Hepatocyte (in vitro differentiated cells): Measurements from ENCODE around the gene OLFML1. TPM values are rescaled to one million over a fixed set of nuclear protein-coding genes. Genes with fewer than 3 reads are reported as not detected.

Experiments
- DNase-seq: peaks from one replicate; pipeline ENCODE4 v3.0.0-alpha.2; 2016; ENCODE audit warnings: low spot score
- H2AFZ ChIP-seq: fragments of 200-600 bp; sonication (generic); 2 replicates; pipeline ENCODE4 v1.6.0; 2016; ENCODE audit warnings: antibody characterized with exemption, mild to moderate bottlenecking
- H3K27ac ChIP-seq: fragments of 200-600 bp; sonication (generic); 2 replicates; pipeline ENCODE4 v1.5.1; 2016; ENCODE audit warnings: mild to moderate bottlenecking
- H3K27me3 ChIP-seq: fragments of 200-600 bp; sonication (generic); 2 replicates; pipeline ENCODE4 v1.6.1; 2016
- H3K36me3 ChIP-seq: fragments of 200-600 bp; sonication (generic); replicated peaks from 2 replicates; pipeline ENCODE4 v1.5.1; 2016; ENCODE audit warnings: low read depth; ENCODE audit not compliant: insufficient read depth
- H3K4me1 ChIP-seq: fragments of 200-600 bp; sonication (generic); 2 replicates; pipeline ENCODE4 v1.5.1; 2016; ENCODE audit warnings: mild to moderate bottlenecking, moderate library complexity; ENCODE audit not compliant: insufficient read depth
- H3K4me2 ChIP-seq: fragments of 200-600 bp; sonication (generic); 2 replicates; pipeline ENCODE4 v1.6.0; 2016
- H3K4me3 ChIP-seq: fragments of 200-600 bp; sonication (generic); 2 replicates; pipeline ENCODE4 v1.5.1; 2016; ENCODE audit warnings: mild to moderate bottlenecking
- H3K79me2 ChIP-seq: fragments of 200-600 bp; sonication (generic); 2 replicates; pipeline ENCODE4 v1.6.0; 2017; ENCODE audit warnings: mild to moderate bottlenecking
- H3K9me2 ChIP-seq: fragments of 200-600 bp; sonication (generic); replicated peaks from 2 replicates; pipeline ENCODE4 v1.6.0; 2017; ENCODE audit warnings: mild to moderate bottlenecking; ENCODE audit not compliant: insufficient read depth
- H3K9me3 ChIP-seq: fragments of 200-600 bp; sonication (generic); 2 replicates; pipeline ENCODE4 v1.5.1; 2016; ENCODE audit warnings: low read depth, mild to moderate bottlenecking
- H4K20me1 ChIP-seq: fragments of 200-600 bp; sonication (generic); 2 replicates; pipeline ENCODE4 v1.6.0; 2016; ENCODE audit warnings: mild to moderate bottlenecking; ENCODE audit not compliant: insufficient read depth, poor library complexity, severe bottlenecking
- EZH2 ChIP-seq: fragments of 200-600 bp; sonication (generic); IDR thresholded peaks from 2 replicates; pipeline ENCODE4 v1.6.1; 2016; ENCODE audit warnings: antibody characterized with exemption, mild to moderate bottlenecking, borderline replicate concordance
- EZH2phosphoT487 ChIP-seq: fragments of 200-600 bp; sonication (generic); IDR thresholded peaks from one replicate; pipeline ENCODE4 v1.6.1; 2018; ENCODE audit warnings: antibody characterized with exemption, mild to moderate bottlenecking, low read depth, moderate library complexity; ENCODE audit not compliant: unreplicated experiment, severe bottlenecking
- WGBS: methylation state at CpG from one replicate; pipeline ENCODE4 v1.1.6; 2016; ENCODE audit warnings: low lambda C conversion rate; ENCODE audit errors: missing lambda C conversion rate; 5-methylcytosine and 5-hydroxymethylcytosine counted together
- polyA plus RNA-seq: library from polyadenylated mRNA; unstranded; fragments of >200 nt; fragmentation: Nextera tagmentation; extraction: Ambion mirVana; gene quantifications from 2 replicates; pipeline ENCODE4 v1.2.1, GENCODE V29; 2016
- total RNA-seq: library from RNA; depleted of rRNA; stranded (reverse); fragments of >200 nt; gene quantifications from 2 replicates; pipeline ENCODE4 v1.2.3, GENCODE V29; 2014
- TF ChIP-seq, protein P1 (sequence below): fragments of 200-600 bp; sonication (generic); IDR thresholded peaks from 2 replicates; pipeline ENCODE4 v1.5.1; 2016; ENCODE audit warnings: antibody characterized with exemption, mild to moderate bottlenecking; ENCODE audit not compliant: poor library complexity

The OLFML1 gene
- total and polyA plus RNA-seq, 2 experiments from 2014 or later = 9.3 to 10.9 TPM

DNA sequence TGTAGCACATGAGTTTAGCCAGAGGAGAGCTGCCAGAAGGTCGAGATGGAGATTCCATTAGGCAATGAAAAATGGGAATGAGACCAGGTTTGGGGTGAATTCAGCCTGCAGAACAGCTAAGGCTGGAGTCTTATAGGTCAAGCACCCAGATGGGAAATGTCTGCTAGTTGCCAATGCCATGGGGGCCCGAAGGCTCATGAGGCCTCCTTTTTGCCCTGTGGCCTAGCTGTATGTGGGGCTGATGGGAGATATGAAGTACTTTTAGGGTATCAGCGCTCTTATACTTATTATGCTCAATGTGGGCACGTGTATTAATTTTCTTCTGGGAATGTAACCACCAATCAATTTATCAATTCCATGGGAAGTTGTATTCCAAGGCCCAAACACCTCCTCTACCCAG is 37.2 kb downstream of the OLFML1 start:
- Histone ChIP-seq H4K20me1 (no peaks in the 10 kb centered on the region), H3K27ac (no peak overlapping the region), H2AFZ (no peak overlapping the region), H3K36me3 (no peaks in the 10 kb centered on the region), H3K4me1 (peaks cover 9% of the 10 kb centered on the region), H3K9me2 (no peaks in the 10 kb centered on the region), H3K27me3 (no peaks in the 10 kb centered on the region), H3K79me2 (peaks cover 59% of the 10 kb centered on the region), H3K9me3 (no peaks in the 10 kb centered on the region), H3K4me2 (no peak overlapping the region), H3K4me3 (no peak overlapping the region)
- 94% methylated on average over 4 of the region's 4 CpGs for WGBS
- no peak for DNase-seq
- TF ChIP-seq EZH2 = no peak
- no peak for TF ChIP-seq EZH2phosphoT487
- TF ChIP-seq, protein P1, sequence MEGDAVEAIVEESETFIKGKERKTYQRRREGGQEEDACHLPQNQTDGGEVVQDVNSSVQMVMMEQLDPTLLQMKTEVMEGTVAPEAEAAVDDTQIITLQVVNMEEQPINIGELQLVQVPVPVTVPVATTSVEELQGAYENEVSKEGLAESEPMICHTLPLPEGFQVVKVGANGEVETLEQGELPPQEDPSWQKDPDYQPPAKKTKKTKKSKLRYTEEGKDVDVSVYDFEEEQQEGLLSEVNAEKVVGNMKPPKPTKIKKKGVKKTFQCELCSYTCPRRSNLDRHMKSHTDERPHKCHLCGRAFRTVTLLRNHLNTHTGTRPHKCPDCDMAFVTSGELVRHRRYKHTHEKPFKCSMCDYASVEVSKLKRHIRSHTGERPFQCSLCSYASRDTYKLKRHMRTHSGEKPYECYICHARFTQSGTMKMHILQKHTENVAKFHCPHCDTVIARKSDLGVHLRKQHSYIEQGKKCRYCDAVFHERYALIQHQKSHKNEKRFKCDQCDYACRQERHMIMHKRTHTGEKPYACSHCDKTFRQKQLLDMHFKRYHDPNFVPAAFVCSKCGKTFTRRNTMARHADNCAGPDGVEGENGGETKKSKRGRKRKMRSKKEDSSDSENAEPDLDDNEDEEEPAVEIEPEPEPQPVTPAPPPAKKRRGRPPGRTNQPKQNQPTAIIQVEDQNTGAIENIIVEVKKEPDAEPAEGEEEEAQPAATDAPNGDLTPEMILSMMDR = no peak

DNA sequence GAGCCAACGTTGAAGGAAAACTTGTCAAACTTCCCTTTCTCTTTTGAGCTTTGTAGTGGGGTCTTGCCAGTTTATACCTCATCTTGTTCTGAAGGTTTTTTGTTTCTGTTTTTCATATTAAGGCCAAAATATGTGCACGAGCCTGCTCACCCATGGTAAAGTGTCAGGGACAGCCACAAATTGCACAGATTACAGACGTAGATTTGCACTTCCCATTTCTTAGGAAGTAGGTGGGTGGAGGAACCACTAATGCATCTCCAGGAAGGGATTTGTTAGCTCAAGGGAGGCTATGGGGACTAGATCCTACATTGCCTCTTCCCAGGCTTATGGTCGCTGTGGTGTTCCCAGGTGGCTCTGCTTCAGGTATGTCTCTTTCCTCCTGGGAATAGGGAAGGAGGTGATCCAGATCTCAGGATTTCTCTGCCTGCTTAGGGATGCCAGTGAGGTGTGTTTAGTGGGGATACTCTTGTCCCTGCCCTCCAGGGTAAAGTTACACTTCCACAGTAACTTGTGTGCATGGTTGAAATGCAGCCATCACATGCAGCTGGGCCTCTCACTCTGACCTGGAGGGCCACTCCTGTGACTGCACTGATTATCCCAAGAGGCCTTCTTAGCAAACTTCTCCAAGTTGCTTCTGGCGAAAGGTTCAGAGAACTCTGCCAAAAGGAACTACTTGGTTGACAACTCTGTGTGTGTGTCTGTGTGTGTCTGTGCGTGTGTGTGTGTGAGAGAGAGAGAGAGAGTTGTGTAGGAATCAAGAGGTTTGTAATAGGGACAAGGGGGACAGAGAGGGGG is 38.3 kb downstream of the OLFML1 start:
- Histone ChIP-seq H3K27ac (peak overlapping the region; percentile 40), H2AFZ (no peak overlapping the region), H3K9me3 (no peaks in the 10 kb centered on the region), H3K4me2 (no peak overlapping the region), H3K79me2 (peaks cover 51% of the 10 kb centered on the region), H4K20me1 (no peaks in the 10 kb centered on the region), H3K9me2 (no peaks in the 10 kb centered on the region), H3K27me3 (no peaks in the 10 kb centered on the region), H3K4me3 (no peak overlapping the region), H3K4me1 (peaks cover 9% of the 10 kb centered on the region), H3K36me3 (no peaks in the 10 kb centered on the region)
- WGBS = 87% methylated on average over 6 of the region's 6 CpGs
- TF ChIP-seq, protein P1 = no peak
- TF ChIP-seq EZH2phosphoT487 = no peak
- TF ChIP-seq EZH2 = no peak
- DNase-seq = no peak

DNA sequence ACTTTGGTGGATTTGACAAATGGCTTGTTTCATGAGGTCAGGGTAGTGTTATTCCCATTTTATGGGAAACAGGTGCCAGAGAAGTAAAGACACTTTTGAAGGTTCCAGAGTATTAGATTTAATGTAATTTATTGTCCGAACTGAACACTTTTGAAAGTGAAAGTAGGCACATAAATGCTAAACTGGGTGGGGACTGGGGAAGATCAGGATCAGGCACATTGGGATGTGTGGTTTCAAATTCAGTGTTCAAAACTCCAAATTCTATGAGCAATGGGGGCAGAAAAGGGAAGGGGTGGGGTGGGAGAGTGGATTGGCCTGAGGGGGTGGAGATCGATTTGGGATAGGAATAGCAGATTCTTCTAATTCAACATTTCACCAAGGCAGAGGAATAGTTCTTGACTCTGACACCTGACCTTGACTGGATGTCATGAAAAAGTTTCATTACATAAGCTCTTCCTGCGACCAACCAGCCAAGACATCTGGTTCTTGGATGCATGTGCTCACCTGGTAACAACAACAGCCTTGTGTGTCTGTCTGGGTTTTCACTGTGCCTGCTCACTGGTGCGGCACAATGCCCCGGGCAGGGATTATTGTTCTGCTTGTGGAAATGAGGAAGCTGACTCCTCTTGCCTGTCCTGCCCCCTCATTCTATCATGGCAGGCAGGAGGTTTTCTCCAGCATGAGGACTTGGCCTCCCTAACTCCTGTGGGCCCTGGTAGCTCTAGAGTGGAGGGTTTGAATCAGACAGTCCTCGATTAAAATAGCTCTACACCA is 39.3 kb downstream of the OLFML1 start:
- 94% methylated on average over 6 of the region's 6 CpGs for WGBS
- Histone ChIP-seq H3K27ac (peak overlapping the region; percentile 74), H2AFZ (no peak overlapping the region), H3K4me1 (peaks cover 9% of the 10 kb centered on the region), H3K4me3 (no peak overlapping the region), H3K36me3 (no peaks in the 10 kb centered on the region), H3K9me3 (no peaks in the 10 kb centered on the region), H3K79me2 (peaks cover 51% of the 10 kb centered on the region), H3K4me2 (no peak overlapping the region), H4K20me1 (no peaks in the 10 kb centered on the region), H3K9me2 (no peaks in the 10 kb centered on the region), H3K27me3 (no peaks in the 10 kb centered on the region)
- DNase-seq = no peak
- TF ChIP-seq EZH2 (no peak), EZH2phosphoT487 (no peak)
- TF ChIP-seq, protein P1 = no peak
